Activated CD8-positive, alpha-beta memory T cell treated with anti-CD3 and anti-CD28 coated beads for 4 hours (primary cell): Measurements from ENCODE around the gene CMKLR1.

Experiments
- DNase-seq, 2 donors: peaks; one replicate each; pipeline ENCODE4 v3.0.0-alpha.2; 2020; ENCODE audit warnings: low read depth in 2 of 2

The CMKLR1 gene

GRCh38 chr12:108299980-108300696 is 39.0 kb downstream of the CMKLR1 start:
- DNase-seq: no peak

DNA sequence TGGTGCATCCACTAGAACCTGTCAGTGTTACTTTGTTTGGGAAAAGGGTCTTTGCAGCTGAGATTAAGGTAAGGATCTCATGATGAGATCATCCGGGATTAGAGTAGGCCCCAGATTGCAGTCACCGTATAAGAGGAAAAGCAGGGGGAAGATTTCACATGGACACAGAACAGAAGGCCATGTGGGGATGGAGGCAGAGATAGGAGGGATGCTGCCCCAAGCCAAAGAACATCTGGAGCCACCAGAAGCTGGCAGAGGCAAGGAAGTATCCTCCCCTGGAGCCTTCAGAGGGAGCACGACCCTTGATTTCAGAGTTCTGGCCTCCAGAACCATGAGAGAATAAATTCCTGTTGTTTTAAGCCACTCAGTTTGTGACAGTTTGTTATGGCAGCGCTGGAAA is 39.6 kb downstream of the CMKLR1 start:
- DNase-seq: no peak

DNA sequence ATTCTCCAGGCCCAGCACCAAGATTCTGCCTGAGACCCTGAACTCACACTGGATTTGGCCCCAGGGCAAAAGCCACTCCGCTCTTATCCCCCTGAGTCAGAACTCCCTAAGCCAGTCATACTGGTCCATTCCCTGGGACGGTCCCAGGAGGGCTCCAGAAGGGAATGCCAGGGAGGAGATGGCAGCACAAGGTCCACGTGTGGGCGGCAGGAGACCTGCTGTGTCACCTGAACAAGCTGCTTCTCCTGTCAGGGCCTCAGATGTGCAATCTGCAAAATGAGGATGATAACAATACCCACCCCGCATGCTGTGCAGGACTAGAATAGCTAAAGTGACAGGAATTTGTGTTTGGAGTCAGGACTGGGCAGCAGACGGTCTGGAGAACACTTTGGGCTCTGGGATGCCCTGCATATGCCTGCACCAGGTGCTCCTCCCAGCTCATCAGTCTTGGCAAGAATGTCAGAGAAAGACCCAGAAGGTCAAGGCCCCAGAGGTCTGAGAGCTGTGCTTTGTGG is 40.3 kb downstream of the CMKLR1 start:
- DNase-seq: no peak

GRCh38 chr12:108297895-108298760 is 41.0 kb downstream of the CMKLR1 start:
- no peak for DNase-seq

DNA sequence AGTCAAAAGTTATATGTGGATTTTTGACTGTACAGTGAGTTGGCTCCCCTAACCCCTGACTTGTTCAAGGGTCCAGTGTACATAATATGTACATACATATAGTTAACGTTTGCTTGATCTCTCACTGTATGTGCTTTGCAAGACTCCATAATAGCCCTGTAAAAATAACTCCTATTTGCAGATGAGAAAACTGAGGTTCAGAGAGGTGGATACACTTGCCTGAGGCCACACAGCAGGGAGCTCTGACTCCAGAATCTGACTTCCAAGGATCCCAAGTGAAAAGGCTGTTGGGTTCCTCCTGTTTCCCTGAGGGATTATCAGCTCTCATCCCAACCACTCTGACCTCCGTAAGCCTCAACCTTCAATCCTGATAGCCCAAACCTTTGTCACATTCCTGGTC is 41.7 kb downstream of the CMKLR1 start:
- DNase-seq: no peak

DNA sequence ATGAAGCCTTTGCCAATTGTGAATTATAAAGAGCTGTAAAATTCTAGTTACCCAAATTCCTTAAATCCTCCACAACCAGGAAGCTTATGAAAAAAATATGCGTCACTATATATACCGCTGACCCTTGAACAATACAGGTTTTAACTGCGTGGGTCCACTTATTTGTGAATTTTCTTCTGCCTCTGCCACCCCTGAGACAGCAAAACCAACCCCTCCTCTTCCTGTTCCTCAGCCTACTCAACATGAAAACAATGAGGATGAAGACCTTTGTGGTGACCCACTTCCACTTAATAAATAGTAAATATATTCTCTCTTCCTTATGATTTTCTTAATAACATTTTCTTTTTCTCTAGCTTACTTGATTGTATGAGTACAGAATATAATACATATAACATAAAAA is 42.2 kb downstream of the CMKLR1 start:
- no peak for DNase-seq

DNA sequence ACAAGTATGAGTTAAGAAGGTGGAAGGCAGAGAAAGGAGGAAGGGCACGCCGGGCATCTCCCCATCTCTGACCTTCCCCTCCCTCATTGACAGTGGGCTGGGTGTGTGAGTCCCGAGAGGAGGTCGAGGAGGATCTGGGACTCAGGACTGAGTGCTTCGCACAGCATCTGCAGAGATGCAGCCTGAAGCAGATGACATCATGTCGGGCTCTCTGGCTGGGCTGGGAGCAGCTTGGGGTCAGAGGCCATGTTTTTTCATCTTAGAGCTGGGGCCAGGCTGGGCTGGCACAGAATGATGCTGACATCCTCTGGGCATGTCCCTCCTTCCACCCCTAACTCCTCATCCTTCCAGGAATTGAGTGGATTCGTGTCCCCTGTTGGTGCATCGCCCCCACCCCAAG is 43.5 kb downstream of the CMKLR1 start:
- no peak for DNase-seq

DNA sequence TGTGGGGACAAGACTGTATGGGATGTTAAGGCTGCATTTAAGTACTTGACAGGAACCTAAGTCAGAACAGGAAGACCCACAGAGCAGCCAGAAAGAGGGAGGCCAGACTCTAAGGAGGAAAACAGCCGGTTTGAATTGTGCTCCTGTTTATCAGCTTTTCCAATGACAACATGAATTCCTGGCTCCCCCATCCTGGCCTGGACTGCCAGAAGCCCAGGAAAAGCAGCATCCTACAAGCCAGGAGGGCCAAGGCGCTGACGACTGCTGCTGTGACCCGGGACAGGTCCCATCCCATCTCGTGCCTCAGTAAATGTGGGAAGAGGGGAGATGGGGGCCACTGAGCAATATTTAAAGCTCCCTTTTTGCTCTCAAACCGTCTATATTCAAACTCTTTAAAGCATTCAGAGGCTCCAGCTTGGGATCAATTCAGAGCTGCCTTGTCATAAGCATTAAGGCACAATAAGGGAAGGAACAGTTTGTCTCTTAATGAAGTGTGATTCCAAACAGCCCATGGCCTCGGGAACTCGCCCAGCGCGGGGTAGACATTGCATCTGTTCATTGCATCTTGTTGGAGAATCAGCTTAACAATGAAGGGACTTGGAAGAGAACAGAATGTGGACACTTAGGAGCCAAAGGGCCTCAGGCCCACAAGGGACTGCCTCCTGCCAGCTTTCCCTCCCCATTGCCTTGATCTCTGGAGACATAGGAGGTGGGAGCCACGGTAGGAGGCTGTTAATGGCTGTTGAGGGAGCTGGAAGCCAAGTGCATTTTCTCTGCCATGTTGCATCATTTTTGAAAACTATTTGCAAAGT is 49.6 kb downstream of the CMKLR1 start:
- DNase-seq: no peak

DNA sequence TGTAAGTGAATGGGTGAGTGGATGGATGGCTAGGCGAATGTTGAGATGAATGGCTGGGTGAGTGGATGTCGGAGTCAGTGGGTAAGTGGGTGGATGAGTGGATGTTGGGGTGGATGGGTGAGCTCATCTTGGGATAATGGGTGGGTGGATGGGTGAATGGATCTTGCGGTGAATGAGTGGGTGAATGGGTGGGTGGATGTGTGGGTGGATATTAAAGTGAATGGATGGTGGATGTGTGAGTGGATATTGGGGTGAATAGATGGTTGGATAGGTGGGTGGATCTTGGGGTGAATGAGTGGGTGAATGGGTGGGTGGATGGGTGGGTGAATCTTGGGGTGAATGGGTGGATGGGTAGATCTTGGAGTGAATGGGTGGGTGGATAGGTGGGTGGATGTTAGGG is 51.9 kb downstream of the CMKLR1 start:
- DNase-seq: no peak

GRCh38 chr12:108285016-108285415 is 54.1 kb downstream of the CMKLR1 start:
- no peak for DNase-seq

DNA sequence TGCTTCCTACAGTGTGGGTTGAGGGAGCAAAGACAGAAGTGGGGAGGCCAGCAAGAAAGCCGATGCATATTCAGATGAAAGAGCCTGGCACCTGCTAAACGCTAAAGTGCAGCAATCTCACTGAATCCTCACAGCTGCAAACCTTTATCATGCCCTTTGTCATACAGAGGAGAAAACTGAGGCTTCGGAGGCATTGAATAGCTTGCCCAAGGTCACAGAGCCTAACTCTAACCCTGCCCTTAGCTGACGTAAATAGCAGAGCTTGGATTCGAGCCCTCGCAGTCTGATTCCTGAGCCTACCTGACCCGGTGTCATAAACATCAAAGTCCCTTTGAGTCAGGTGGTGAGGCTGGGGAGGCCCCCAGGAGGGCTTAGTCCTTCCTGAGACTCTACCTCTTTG is 54.9 kb downstream of the CMKLR1 start:
- DNase-seq: no peak

- DNase-seq: no peak
Measured at GRCh38 chr12:108282676-108283075, 56.4 kb downstream of the CMKLR1 start.

- no peak for DNase-seq
Measured at GRCh38 chr12:108282160-108282559, 57.0 kb downstream of the CMKLR1 start.

GRCh38 chr12:108277613-108278012 is 61.5 kb downstream of the CMKLR1 start:
- no peak for DNase-seq

GRCh38 chr12:108273217-108273616 is 65.9 kb downstream of the CMKLR1 start:
- DNase-seq: no peak

DNA sequence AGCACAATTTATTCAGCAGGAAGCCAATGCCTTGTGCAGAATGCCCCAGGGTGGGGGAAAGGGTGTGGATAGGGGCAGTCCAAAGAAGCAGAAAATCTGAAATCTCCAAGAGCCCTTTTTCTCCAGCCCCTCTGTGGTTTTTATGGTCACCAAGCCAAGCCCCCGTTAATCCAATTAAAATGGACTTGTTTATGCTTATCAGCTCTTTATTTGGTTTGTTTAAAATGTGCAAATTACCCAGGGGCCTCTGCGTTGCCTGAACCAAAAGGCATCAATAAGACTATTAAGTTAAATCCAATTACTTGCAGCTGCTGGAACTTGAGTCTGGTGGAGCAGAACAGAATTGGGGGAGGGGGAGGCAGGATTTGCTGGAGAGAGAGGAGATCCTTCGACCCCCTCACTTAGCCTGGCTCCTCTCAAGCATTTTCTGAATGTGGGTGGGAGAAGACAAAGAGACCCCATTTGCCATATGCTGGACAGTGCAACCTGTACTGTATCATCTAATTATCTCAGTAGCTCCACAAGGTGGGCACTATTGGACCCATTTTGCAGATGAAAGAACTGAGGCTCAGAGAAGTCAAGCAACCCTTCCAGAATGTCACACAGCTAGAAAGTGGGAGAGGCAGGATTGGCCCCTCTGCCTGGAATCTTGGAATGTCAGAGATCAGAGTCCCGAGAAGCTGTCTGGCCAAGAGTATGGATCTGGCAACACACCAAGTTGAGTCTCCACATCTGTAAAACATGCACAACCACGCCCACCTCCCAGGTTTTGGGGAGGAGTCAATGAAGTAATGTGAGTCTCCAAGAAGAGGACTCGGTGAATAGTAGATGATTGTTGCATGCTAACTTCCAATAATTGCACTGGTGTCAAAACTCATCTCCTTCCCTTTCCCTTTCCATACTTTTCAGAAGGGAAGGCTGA is 66.9 kb downstream of the CMKLR1 start:
- DNase-seq: no peak

DNA sequence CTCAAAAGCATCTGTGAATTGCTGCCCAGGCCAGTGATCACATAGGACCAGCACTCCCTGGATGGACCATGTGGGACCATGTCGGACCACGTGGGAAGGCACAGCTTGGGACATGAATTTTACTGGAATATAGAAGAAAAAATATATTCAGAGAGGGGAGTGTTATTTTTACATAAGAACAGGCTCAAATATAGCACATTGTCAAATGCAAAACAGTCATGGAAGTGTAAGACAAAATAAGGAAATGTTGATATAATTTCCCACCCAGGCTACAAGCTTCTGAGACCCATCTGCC is 68.3 kb downstream of the CMKLR1 start:
- no peak for DNase-seq

- DNase-seq: no peak
Measured at GRCh38 chr12:108270035-108270848, 68.9 kb downstream of the CMKLR1 start.

DNA sequence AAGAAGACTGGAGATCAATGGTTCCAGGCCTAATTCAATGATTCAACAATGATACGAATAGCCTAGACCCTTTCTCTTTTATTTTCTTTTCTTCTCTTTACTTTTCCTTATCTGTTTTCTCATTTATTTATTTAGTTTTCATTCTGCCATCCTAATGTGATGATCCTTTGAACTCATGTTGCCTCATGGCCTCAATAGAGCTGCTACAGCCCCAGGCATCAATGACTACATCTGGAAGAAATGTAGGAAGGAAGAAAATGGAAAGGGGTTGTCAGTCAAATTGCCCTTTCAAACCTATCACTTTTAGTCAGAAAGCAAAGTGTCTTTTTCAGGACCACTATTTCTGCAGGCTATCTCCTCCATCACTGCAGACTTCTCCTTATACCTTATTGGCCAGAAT is 69.9 kb downstream of the CMKLR1 start:
- no peak for DNase-seq

DNA sequence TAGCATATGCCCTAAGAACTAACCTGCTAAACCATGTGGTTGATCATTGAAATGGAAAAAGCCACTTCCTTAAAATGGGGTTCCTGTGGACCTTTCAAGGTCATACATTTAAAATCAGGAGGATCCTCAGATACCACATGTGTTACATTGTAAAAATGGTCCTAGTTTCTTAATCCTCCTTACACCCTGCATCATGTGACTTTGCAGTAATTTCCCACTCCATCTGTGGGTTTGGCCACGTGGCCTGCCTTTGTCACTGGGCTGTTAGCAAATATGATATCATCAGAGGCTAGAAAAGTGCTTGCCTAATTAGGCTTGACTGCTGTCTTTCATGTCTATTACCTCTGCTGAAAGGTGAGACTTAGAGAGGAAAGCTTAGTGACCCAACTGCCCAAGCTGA is 70.7 kb downstream of the CMKLR1 start:
- no peak for DNase-seq
